ENCODE results near the gene ANKRD55.

The ANKRD55 gene

DNA sequence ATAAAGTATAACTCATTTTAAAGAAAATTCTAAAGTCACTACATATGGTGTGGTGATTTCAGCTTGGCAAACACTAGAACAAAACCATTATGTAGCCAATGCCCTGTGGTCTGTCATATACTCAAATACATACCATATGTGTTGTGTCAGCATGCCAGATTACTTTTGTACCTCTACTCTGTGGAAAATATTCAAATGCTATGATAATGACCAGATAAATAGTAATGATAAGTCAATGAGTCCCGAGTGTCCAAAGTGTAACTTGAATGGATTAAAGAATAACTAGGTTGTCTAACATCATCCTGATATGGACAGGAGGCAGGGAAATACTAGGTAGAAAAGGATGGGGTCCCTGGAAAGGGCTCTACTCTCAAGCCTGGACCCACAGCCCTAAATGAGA, 180.4 kb downstream of the ANKRD55 start:
- WGBS (ENCODE audit: insufficient coverage, insufficient read length), result no CpG with 5 or more reads among the region's 1 CpG
- no peak overlapping the region for H3K27ac ChIP-seq (ENCODE audit: low read length)
- no peak overlapping the region for H3K4me3 ChIP-seq (ENCODE audit: low read length)
- no peak for DNase-seq (ENCODE audit: low read depth, low spot score)
- no peaks in the 10 kb centered on the region; the same call in 1 of the 2 replicates for H3K4me1 ChIP-seq (ENCODE audit: control insufficient read depth, insufficient read depth, low read length)
- H3K36me3 ChIP-seq (ENCODE audit: control insufficient read depth, insufficient read depth, low read length), result no peaks in the 10 kb centered on the region
- no peaks in the 10 kb centered on the region for H3K9me3 ChIP-seq (ENCODE audit: control insufficient read depth, insufficient read depth, low read length)
- no peaks in the 10 kb centered on the region for H3K27me3 ChIP-seq (ENCODE audit: control insufficient read depth, insufficient read depth, low read length)

DNA sequence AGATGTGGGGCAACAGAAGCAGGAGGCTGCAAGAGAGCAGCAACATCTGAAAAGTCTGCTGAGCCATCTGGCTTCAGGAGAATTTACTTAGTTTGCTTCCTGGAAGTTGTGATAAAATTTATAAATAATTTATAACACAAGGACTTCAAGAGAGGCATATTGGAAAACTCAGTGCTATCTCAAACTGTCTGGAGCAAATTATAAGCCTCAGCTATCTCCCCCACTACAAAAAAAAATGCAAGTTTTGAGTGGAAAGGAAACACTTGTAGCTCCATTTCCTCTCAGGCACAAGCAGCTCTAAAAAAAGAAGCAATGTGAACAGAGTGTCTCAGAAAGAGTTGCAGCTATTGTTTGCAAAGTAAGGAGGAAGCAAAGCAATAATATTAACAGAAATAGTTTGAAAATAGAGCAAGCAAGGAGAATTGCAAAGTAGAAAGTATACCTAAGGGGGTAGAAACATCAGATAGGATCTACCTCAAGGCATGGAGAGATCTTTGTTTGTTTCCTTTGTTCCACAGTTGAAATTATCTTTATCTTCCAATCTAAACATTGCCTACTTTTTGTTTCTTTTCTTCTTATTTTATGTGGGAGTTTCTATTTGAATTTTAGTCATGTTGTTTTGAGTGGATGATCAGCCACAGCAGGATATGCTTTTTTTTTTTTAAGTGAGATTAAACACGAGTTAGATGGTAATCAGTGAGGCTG, 182.4 kb downstream of the ANKRD55 start:
- H3K4me1 ChIP-seq (ENCODE audit: control insufficient read depth, insufficient read depth, low read length), result no peaks in the 10 kb centered on the region
- no peaks in the 10 kb centered on the region for H3K27me3 ChIP-seq (ENCODE audit: control insufficient read depth, insufficient read depth, low read length)
- no peak overlapping the region for H3K4me3 ChIP-seq (ENCODE audit: low read length)
- H3K9me3 ChIP-seq (ENCODE audit: control insufficient read depth, insufficient read depth, low read length), result no peaks in the 10 kb centered on the region
- no peaks in the 10 kb centered on the region for H3K36me3 ChIP-seq (ENCODE audit: control insufficient read depth, insufficient read depth, low read length)
- WGBS (ENCODE audit: insufficient coverage, insufficient read length), result no CpG with 5 or more reads among the region's 1 CpG
- H3K27ac ChIP-seq (ENCODE audit: low read length), result no peak overlapping the region
- no peak for DNase-seq (ENCODE audit: low read depth, low spot score)
